ENCODE results near the gene CTSH.
A peak's percentile ranks its signal among the peaks of the same experiment; 100 is the strongest.

CTSH gene

DNA sequence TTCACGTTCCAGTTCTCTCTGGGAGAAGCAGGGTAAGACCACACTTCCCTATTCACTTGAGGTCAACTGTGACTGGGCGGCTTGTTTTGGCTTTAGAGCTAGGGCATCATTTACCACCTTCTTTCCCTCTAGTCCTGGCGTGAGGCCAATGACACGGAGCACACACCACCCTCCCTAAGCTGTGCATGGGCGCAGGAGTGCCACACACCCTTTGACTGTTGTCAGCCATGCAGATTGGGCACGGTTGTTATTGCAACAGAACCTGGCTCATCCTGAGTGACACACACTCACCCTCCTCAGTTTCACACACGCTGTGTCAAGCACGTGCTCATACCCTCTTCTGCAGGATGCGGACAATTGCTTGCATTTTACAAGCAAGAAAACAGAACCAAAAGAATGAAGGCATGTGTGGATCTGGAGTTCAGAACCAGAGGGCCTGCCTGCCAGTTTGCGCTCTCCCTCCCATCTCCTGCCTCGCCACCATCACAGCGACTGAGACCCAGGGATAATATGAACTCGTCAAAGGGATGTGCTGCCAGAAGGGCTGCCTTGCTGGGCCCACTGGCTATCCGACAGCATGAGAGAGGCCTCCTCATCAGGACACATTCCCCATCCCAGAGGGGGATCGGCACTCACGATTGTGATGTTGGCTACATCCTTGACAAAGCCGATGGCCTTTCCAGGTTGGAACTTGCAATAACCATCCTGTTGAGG lies 17.6 kb downstream of the CTSH start:
- DNase-seq, result peak in 1 of 10 donors; percentile 79
- intact Hi-C loops (cut with DNase I), result loop anchor here (10.0 kb wide), 1 partner anchor 938 kb away; no protein-coding TSS in a partner anchor

GRCh38 chr15:78925956-78926743 lies 18.7 kb downstream of the CTSH start:
- no peak for DNase-seq
- intact Hi-C loops (cut with DNase I), result loop anchor here (10.0 kb wide), 1 partner anchor 939 kb away; no protein-coding TSS in a partner anchor

DNA sequence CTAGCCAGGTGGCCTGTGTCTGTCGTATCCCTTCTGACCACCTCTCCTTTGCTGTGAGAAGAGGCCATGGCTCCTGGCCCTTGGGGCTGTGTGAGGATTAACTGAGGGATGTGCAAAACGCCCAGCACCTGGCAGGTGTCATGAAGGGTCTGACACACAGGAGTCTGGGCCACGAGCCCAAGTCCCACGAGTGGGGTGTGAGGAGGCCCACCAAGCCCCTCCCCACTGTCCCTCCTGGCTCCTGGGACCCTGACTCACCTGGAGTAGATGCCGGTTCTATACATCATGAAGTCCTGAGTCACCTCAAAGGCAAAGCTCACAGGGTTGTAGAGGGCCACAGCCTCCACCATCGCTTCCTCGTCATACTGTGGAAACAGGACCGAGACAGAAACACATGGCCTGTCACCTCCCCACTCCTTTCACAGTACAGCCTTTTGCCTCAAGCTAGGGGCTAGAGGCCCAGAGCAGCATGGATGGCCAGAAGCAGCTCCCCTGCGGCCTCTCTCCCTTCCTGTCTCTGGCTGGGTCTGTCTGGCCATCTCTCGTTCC lies 19.7 kb downstream of the CTSH start:
- no peak for DNase-seq
- intact Hi-C loops (cut with DNase I), result loop anchor here (10.0 kb wide), 1 partner anchor 940 kb away; no protein-coding TSS in a partner anchor

- peak in 1 of 10 donors; percentile 39 for DNase-seq
- intact Hi-C loops (cut with DNase I), result loop anchor here (10.0 kb wide), 1 partner anchor 941 kb away; no protein-coding TSS in a partner anchor
Observed at GRCh38 chr15:78923480-78924360, 21.1 kb downstream of the CTSH start.

DNA sequence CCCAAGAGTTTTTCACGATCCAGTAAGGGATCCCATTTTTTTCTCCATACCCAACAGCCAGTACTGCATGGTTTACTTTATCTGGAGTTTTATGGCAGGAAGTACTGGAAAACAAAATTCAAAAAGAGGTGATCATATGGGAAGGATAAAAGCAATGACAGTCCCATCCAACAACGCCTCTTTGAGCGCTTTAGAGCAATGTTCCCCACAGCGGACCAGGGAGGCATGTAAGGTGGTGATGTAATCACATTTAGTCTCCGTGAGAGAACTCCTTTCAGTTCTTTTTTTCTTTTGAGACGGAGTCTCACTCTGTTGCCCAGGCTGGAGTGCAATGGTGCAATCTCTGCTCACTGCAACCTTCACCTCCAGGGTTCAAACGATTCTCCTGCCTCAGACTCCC lies 21.8 kb downstream of the CTSH start:
- intact Hi-C loops (cut with DNase I), result loop anchor here (10.0 kb wide), 1 partner anchor 942 kb away; no protein-coding TSS in a partner anchor
- DNase-seq, result no peak

DNA sequence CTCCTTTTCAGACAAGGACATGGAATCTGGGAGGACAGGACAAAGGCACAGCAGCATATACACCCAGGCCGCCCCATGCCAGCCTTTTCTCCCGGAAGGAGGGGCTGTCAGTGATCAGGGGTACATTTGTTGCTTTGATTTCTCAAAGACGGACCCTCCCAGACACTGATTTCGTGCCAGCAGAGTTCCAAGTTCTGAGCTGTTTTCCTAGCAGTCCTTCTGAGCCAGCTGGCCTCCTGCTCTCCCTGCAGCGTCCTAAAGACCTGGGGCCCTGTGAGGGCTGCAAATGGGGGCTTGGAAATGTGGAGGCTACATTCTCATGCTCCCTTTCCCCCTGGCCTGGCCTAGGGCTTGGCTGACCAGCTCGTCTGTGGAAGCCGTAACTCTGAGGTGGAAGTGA lies 22.3 kb downstream of the CTSH start:
- intact Hi-C loops (cut with DNase I), result loop anchor here (10.0 kb wide), 1 partner anchor 942 kb away; no protein-coding TSS in a partner anchor
- DNase-seq, result peak in 1 of 10 donors; percentile 59

DNA sequence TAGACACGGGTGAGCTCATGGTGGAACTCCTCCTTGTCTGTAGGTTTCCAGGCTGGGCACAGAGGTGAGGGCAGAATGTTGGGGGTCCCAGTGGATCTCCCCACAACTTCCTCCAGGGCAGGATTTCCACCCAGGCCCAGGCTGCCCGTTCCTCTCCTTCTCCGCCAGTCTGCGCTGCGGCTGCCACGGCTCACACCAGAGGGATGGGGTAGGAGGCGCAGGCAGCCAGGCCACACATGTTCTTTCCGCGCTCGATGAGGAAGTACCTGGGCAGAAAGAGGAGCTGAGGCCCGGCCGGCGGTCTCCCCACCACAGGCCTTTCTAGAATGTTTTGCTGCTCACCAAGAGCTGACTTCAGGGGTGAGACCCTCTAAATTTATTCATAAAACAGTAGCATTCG lies 22.9 kb downstream of the CTSH start:
- peak in 1 of 10 donors; percentile 80 for DNase-seq
- intact Hi-C loops (cut with DNase I), result loop anchor here (10.0 kb wide), 1 partner anchor 943 kb away; no protein-coding TSS in a partner anchor

DNA sequence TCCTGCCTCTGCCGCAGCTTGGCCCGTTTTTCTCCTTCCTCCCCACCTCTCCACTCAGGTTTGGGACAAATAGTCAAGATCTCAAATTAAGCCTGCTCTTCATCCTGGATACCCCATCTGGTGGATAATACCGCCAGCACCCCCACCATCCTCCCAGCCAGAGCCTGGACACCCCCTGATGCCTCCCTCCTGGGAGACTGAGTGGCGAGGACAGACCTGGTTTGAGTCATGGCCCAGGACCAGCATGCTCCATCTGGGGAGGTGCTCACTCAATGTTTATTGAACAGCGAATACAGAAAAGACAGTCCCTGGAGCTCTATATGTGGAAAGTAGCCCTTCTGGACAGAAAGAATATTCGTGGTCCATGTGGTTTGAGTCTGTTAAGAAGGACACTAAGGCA lies 23.3 kb downstream of the CTSH start:
- intact Hi-C loops (cut with DNase I), result loop anchor here (10.0 kb wide), 1 partner anchor 943 kb away; no protein-coding TSS in a partner anchor
- peak in 1 of 10 donors; percentile 34 for DNase-seq

- DNase-seq, result no peak
- intact Hi-C loops (cut with DNase I), result loop anchor here (10.0 kb wide), 1 partner anchor 267 kb away; no protein-coding TSS in a partner anchor
Observed at GRCh38 chr15:78917888-78918287, 27.0 kb downstream of the CTSH start.

DNA sequence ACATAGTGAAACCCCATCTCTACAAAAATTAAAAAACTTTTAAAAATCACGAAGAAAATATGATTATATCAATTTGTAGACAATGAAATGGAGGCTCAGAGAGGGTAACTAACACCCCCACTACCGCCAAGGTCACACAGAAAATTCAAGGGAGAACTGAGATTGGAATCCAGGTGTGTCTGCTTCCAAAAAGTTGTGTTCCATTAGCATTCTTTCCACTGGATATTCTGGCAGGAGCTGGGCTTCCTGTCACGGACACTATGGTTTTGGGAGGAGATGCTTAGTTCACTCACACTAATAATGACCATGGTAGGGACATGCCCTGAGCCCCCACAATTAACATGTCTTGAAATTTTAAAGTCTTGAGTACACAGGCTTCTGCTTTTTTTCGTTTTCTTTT lies 28.8 kb downstream of the CTSH start:
- intact Hi-C loops (cut with DNase I), result loop anchor here (10.0 kb wide), 1 partner anchor 269 kb away; no protein-coding TSS in a partner anchor
- no peak for DNase-seq

- intact Hi-C loops (cut with DNase I), result loop anchor here (10.0 kb wide), 1 partner anchor 269 kb away; no protein-coding TSS in a partner anchor
- peak in 2 of 10 donors; percentile 51 to 76 for DNase-seq
Observed at GRCh38 chr15:78915341-78916087, 29.3 kb downstream of the CTSH start.

DNA sequence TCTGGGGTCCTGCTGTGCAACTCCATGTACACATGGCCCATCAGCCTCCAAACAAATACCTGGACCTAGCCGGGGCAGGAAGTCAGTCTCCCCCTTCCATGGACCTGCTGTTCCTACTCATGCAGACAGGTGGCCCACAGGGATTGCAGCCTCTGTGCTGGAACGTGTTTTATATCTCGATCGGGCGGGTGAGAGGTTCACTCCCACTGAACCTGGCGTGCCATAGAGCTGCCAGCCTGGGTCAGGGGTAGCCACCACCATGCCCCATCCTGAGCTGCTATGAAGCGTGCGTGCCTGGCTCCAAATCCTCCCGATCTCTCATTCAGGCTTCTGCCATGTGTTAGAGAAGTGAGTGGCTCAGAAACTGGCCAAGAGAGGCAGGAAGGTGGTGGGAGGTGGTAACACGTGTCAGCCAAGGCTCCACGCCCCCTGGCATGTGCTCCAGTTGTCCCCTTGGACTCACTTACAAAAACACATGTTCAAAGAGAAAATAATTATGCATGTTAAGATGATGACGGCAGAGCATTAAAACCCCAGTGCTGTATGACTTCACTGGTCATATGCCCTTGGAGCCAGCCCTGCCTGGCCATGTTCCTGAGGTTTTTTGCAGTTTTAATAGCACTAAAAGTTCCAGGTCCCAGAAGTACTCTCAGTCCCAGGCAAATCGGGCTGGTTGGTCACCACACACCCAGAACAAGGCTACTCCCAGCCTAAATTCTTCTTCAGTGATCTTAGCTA lies 30.6 kb downstream of the CTSH start:
- intact Hi-C loops (cut with DNase I), result loop anchor here (10.0 kb wide), 1 partner anchor 271 kb away; no protein-coding TSS in a partner anchor
- peak in 1 of 10 donors; percentile 81 for DNase-seq

GRCh38 chr15:78913012-78913411 lies 31.8 kb downstream of the CTSH start:
- intact Hi-C loops (cut with DNase I), result loop anchor here (10.0 kb wide), 1 partner anchor 272 kb away; no protein-coding TSS in a partner anchor
- no peak for DNase-seq

- intact Hi-C loops (cut with DNase I), result loop anchor here (10.0 kb wide), 1 partner anchor 272 kb away; no protein-coding TSS in a partner anchor
- DNase-seq, result no peak
Observed at GRCh38 chr15:78912316-78912715, 32.5 kb downstream of the CTSH start.

- intact Hi-C loops (cut with DNase I), result loop anchor here (10.0 kb wide), 1 partner anchor 275 kb away; no protein-coding TSS in a partner anchor
- DNase-seq, result no peak
Observed at GRCh38 chr15:78910271-78910670, 34.6 kb downstream of the CTSH start.

DNA sequence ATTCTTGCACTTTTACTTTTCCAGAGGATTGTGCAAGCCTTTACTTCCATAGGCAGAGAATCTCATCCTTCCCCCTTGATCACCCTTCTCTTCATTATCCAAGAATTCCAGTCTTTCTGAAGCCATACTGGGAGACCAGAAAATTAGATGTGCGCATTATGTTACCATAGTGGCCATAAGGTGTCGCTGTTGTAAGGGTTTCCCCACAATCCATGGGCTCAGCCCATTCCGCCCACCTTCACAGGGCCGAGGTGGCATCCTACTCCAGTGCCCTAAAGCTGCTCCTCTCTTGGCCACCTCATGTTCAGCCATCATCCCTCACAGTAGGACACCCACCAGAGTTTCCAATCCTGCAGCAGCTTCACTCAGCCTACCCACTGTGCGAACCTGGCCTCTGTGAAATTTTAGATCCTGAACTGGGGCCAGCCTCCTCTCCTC lies 35.0 kb downstream of the CTSH start:
- no peak for DNase-seq
- intact Hi-C loops (cut with DNase I), result loop anchor here (10.0 kb wide), 2 partner anchors 65 to 275 kb away; no protein-coding TSS in a partner anchor

DNA sequence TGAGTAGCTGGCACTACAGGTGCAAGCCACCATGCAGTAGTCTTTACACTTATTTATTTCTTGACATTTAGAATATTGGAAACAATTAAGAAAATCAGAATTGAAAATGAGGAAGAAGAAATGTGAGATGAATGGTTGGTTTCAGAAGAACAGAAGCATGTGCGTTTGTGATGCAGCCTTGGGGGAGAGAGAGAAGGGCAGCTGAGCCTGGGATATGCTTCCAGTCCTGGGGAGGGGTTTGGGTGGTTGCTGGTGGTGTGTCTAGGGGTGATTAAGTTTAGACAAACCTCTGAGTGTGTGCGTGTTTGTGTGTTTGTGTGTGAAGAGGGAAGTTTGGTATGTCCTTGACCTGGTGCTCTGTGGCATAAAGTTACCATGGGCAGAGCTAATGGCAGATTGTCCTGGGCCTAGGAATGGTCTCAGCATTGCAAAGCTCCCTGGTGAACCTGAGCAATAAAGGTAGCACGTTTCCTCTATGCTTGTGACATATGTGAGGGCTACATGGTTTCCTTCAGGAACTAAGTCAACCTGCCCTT lies 35.6 kb downstream of the CTSH start:
- intact Hi-C loops (cut with DNase I), result loop anchor here (10.0 kb wide), 1 partner anchor 66 kb away; no protein-coding TSS in a partner anchor
- no peak for DNase-seq
